ENCODE data around the gene CDC25A. TPM values are rescaled to one million over a fixed set of nuclear protein-coding genes. Genes with fewer than 3 reads are reported as not detected.
"Not testable (repeated sequence)": the region's sequence is repeated elsewhere in the genome, so short reads cannot be mapped to it uniquely, and the experiment has no call there.

The CDC25A gene
- 21.8 and 34.2 TPM in 2 replicates for total RNA-seq (2014; rRNA removed)
- 6.9 TPM for polyA plus RNA-seq (2012)

GRCh38 chr3:48188266-48189201 is at the start of gene CDC25A:
CDC25A (minus strand) TSS chr3:48188417; CDS start chr3:48187947, 470 bp downstream.
- peak; percentile 99 for DNase-seq (ENCODE audit: low read depth)

- DNase-seq (ENCODE audit: low read depth), result no peak
Observed at GRCh38 chr3:48236531-48236930, 48.3 kb upstream of the CDC25A start.

- DNase-seq (ENCODE audit: low read depth), result no peak
Observed at GRCh38 chr3:48233542-48233941, 45.3 kb upstream of the CDC25A start.

- peak; percentile 45 for DNase-seq (ENCODE audit: low read depth)
Observed at GRCh38 chr3:48232734-48233133, 44.5 kb upstream of the CDC25A start.

GRCh38 chr3:48232232-48232631 is 44.0 kb upstream of the CDC25A start:
- no peak for DNase-seq (ENCODE audit: low read depth)

GRCh38 chr3:48226939-48227338 is 38.7 kb upstream of the CDC25A start:
- DNase-seq (ENCODE audit: low read depth), result no peak

- DNase-seq (ENCODE audit: low read depth), result no peak
Observed at GRCh38 chr3:48225587-48225986, 37.4 kb upstream of the CDC25A start.

- no peak for DNase-seq (ENCODE audit: low read depth)
Observed at GRCh38 chr3:48222616-48223513, 34.6 kb upstream of the CDC25A start, which contains the start of gene CAMP. CAMP (plus strand) TSS chr3:48223495; CDS start chr3:48223512, 17 bp downstream.

- DNase-seq (ENCODE audit: low read depth), result no peak
Observed at GRCh38 chr3:48220746-48221145, 32.5 kb upstream of the CDC25A start.

GRCh38 chr3:48219543-48219942 is 31.3 kb upstream of the CDC25A start:
- DNase-seq (ENCODE audit: low read depth), result no peak

GRCh38 chr3:48218537-48218936 is 30.3 kb upstream of the CDC25A start:
- DNase-seq (ENCODE audit: low read depth), result no peak

GRCh38 chr3:48217449-48217848 is 29.2 kb upstream of the CDC25A start:
- no peak for DNase-seq (ENCODE audit: low read depth)

GRCh38 chr3:48215876-48216275 is 27.7 kb upstream of the CDC25A start:
- no peak for DNase-seq (ENCODE audit: low read depth)

- no peak for DNase-seq (ENCODE audit: low read depth)
Observed at GRCh38 chr3:48215466-48215865, 27.2 kb upstream of the CDC25A start.

GRCh38 chr3:48215019-48215418 is 26.8 kb upstream of the CDC25A start:
- no peak for DNase-seq (ENCODE audit: low read depth)

- DNase-seq (ENCODE audit: low read depth), result no peak
Observed at GRCh38 chr3:48214225-48214624, 26.0 kb upstream of the CDC25A start.

- not testable (repeated sequence) for DNase-seq (ENCODE audit: low read depth)
Observed at GRCh38 chr3:48211776-48212175, 23.6 kb upstream of the CDC25A start.

- not testable (repeated sequence) for DNase-seq (ENCODE audit: low read depth)
Observed at GRCh38 chr3:48210534-48210933, 22.3 kb upstream of the CDC25A start.

- DNase-seq (ENCODE audit: low read depth), result no peak
Observed at GRCh38 chr3:48209445-48209844, 21.2 kb upstream of the CDC25A start.

- DNase-seq (ENCODE audit: low read depth), result no peak
Observed at GRCh38 chr3:48208076-48208475, 19.9 kb upstream of the CDC25A start.

GRCh38 chr3:48202632-48203031 is 14.4 kb upstream of the CDC25A start:
- no peak for DNase-seq (ENCODE audit: low read depth)

GRCh38 chr3:48199117-48199516 is 10.9 kb upstream of the CDC25A start:
- no peak for DNase-seq (ENCODE audit: low read depth)
